Measurements from ENCODE around the gene PRAMEF14.
"Not testable (repeated sequence)": the region's sequence is repeated elsewhere in the genome, so short reads cannot be mapped to it uniquely, and the experiment has no call there.

The PRAMEF14 gene, protein sequence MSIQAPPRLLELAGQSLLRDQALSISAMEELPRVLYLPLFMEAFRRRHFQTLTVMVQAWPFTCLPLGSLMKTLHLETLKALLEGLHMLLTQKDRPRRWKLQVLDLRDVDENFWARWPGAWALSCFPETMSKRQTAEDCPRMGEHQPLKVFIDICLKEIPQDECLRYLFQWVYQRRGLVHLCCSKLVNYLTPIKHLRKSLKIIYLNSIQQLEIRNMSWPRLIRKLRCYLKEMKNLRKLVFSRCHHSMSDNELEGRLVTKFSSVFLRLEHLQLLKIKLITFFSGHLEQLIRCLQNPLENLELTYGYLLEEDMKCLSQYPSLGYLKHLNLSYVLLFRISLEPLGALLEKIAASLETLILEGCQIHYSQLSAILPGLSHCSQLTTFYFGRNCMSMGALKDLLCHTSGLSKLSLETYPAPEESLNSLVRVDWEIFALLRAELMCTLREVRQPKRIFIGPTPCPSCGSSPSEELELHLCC

GRCh38 chr1:13347034-13347433 is at the start of gene PRAMEF14:
PRAMEF14 (minus strand) TSS chr1:13347134; CDS start chr1:13345314, 1,820 bp downstream.
- H3K4me3 ChIP-seq (ENCODE audit: low read depth, low read length) = not testable (repeated sequence)

DNA sequence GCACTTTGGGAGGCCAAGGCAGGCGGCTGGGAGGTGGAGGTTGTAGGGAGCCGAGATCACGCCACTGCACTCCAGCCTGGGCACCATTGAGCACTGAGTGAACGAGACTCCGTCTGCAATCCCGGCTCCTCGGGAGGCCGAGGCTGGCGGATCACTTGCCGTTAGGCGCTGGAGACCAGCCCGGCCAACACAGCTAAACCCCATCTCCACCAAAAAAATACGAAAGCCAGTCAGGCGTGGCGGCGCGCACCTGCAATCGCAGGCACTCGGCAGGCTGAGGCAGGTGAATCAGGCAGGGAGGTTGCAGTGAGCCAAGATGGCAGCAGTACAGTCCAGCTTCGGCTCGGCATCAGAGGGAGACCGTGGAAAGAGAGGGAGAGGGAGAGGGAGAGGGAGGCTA is 48.4 kb upstream of the PRAMEF14 start:
- H3K4me3 ChIP-seq (ENCODE audit: low read depth, low read length) = not testable (repeated sequence)

DNA sequence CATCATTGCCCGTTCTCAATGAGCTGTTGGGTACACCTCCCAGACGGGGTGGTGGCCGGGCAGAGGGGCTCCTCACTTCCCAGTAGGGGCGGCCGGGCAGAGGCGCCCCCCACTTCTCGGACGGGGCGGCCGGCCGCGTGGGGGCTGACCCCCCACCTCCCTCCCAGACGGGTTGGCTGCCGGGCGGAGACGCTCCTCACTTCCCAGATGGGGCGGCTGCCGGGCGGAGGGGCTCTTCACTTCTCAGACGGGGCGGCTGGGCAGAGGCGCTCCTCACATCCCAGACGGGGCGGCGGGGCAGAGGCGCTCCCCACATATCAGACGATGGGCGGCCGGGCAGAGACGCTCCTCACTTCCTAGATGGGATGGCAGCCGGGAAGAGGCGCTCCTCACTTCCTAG is 47.8 kb upstream of the PRAMEF14 start:
- not testable (repeated sequence) for H3K4me3 ChIP-seq (ENCODE audit: low read depth, low read length)

GRCh38 chr1:13393004-13393403 is 46.1 kb upstream of the PRAMEF14 start:
- not testable (repeated sequence) for H3K4me3 ChIP-seq (ENCODE audit: low read depth, low read length)

GRCh38 chr1:13389332-13389731 is 42.4 kb upstream of the PRAMEF14 start, which contains the start of gene PRAMEF17:
PRAMEF17 (plus strand) TSS chr1:13389632; CDS start chr1:13389658, 26 bp downstream.
- not testable (repeated sequence) for H3K4me3 ChIP-seq (ENCODE audit: low read depth, low read length)

DNA sequence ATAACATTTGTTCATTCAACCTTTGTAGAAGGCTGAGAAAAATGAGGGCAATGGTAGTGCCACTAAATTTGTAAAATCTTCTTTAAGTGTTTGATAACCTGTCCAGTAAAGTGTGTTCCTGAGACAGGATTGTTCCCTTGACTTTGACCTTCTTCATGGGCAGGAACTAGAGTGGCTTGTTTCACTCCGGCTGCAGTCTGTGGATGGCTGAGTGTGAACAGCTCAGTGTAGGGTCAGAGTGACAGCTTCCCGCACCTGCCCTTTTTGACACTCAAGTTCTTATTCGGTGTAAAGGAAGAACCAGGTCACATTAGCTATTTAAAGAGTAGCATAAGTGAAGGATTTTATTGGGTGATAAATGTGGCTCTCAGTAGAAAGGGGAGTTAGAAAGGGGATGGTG is 33.4 kb upstream of the PRAMEF14 start:
- not testable (repeated sequence) for H3K4me3 ChIP-seq (ENCODE audit: low read depth, low read length)

DNA sequence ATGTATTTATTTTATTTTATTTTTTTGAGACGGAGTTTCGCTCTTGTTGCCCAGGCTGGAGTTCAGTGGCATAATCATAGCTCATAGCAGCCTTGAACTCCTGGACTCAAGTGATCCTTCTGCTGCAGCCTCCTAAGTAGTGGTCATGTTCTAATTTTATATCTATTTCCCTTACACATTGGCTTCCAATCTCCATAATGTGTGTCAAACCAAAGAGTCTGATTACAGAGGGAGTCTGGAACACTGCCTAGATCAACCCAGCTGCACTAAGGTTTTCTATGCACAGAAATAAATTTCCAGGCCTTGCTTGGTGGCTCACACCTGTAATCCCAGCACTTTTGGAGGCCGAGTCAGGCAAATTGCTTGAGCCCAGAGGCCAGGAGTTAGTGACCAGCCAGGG is 32.0 kb upstream of the PRAMEF14 start:
- H3K4me3 ChIP-seq (ENCODE audit: low read depth, low read length) = not testable (repeated sequence)

DNA sequence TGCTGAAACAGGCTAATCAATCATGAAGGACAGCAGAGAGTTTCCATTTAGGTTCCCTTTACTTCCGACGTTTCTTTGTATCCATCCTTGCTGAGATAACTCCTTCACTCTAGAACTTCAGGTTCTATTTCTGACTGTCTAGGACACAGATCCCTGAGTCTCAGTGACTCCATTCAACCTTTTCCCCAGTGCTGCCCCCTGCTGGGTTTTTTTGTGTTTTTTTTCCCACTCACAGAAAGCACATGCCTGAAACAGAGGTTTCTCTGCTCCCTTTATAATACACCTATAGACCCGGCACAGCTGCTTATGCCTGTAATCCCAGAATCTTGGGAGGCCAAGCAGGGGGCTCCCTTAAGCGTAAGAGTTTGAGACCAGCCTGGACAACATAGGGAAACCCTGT is 21.6 kb upstream of the PRAMEF14 start:
- H3K4me3 ChIP-seq (ENCODE audit: low read depth, low read length) = not testable (repeated sequence)

DNA sequence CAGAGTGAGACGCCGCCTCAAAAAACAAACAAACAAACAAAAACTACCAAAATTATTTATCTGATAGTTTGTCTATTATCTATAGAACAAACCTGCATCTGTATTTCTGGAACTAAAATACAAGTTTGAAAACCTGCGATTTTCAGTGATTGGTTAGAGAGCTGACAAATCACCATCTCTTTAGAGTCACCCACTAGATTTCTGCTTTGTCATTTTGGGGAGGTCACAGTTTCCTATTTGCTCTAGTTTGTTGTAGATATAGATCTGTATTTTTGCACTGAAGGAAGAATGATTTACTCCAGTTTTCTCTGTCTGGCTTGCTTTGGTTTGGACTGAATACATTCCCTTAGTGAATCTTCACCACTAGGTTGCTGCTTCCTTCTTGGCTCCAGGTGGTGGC is 19.6 kb upstream of the PRAMEF14 start:
- not testable (repeated sequence) for H3K4me3 ChIP-seq (ENCODE audit: low read depth, low read length)

DNA sequence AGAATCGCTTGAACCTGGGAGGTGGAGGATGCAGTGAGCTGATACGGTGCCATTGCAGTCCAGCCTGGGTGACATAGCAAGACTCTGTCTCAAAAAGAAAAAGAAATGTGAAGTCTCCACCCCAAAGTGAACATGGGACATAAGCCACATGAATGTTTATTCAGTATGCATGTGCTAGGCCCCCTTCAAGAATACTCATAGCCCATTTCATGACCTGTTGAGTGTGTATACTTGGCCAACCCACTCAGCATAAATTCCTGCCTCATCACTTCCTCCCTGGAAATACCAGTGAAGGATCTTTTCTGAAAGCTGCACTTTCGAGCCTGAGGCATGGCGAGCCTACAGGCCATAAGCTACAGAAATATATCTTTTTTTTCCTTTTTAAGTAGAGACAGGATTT is 18.0 kb upstream of the PRAMEF14 start:
- not testable (repeated sequence) for H3K4me3 ChIP-seq (ENCODE audit: low read depth, low read length)

- not testable (repeated sequence) for H3K4me3 ChIP-seq (ENCODE audit: low read depth, low read length)
Observed at GRCh38 chr1:13362364-13362763, 15.4 kb upstream of the PRAMEF14 start.

GRCh38 chr1:13356774-13357173 is 9.8 kb upstream of the PRAMEF14 start:
- not testable (repeated sequence) for H3K4me3 ChIP-seq (ENCODE audit: low read depth, low read length)

- H3K4me3 ChIP-seq (ENCODE audit: low read depth, low read length) = not testable (repeated sequence)
Observed at GRCh38 chr1:13354475-13354874, 7.5 kb upstream of the PRAMEF14 start.

GRCh38 chr1:13353476-13353875 is 6.5 kb upstream of the PRAMEF14 start:
- H3K4me3 ChIP-seq (ENCODE audit: low read depth, low read length) = not testable (repeated sequence)

- not testable (repeated sequence) for H3K4me3 ChIP-seq (ENCODE audit: low read depth, low read length)
Observed at GRCh38 chr1:13342496-13342895, 4.4 kb downstream of the PRAMEF14 start.

DNA sequence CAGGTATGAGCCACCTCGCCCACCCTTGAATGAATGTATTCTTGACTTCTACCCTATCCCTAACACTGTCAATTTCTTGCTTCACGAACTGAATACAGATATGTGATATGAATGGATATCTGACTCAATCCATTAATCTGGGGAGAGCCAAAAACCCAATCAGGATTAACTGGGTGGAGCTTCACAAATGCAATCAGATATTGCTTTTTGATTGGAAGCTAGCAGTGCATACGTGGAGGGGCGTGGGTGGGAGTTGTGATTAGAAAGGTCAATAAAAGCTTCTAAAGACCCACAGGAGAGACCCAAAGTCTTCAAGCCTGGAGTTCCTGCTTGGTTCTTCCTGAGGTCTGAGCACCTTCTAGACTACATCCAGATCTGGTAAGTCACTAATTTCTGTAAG is 31.7 kb downstream of the PRAMEF14 start, which contains the start of gene PRAMEF15:
TSS of gene PRAMEF15 (plus strand) at position 301 of the 400 bp plus-strand sequence. CDS start 2,827 bp downstream, outside the sequence.
- H3K4me3 ChIP-seq (ENCODE audit: low read depth, low read length) = not testable (repeated sequence)

DNA sequence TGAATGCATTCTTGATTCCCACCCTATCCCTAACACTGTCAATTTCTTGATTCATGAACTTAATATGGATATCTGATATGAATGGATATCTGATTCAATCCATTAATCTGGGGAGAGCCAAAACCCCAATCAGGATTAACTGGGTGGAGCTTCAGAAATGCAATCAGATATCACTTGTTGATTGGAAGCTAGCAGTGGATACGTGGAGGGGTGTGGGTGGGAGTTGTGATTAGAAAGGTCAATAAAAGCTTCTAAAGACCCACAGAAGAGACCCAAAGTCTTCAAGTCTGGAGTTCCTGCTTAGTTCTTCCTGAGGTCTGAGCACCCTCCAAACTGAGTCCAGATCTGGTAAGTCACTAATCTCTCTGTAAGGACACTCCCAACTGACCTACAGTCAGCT is 43.7 kb downstream of the PRAMEF14 start, which contains the start of gene PRAMEF33:
TSS of gene PRAMEF33 (plus strand) at position 301 of the 400 bp plus-strand sequence. CDS start 2,416 bp downstream, outside the sequence.
- H3K4me3 ChIP-seq (ENCODE audit: low read depth, low read length) = not testable (repeated sequence)

DNA sequence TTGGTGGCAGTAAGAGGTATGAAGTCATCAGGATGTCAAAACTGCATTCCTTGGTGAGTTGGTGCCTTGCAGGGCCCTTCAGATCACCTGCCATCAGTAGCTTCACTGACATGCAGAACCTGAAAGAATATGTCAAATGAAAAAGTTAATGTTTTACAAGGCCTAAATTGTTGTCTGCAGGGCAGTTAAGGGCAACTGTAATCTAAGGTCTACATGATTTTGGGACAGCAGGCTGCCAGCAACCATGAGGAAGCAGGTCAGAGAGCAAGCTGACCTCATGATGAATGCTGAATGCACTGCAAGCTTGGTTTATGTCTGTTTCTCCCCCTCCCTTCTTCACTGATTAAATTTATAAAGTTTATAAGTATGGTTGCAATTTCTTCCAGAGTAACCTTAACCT is 44.7 kb downstream of the PRAMEF14 start:
- H3K4me3 ChIP-seq (ENCODE audit: low read depth, low read length) = not testable (repeated sequence)

- not testable (repeated sequence) for H3K4me3 ChIP-seq (ENCODE audit: low read depth, low read length)
Observed at GRCh38 chr1:13298699-13299098, 48.2 kb downstream of the PRAMEF14 start.

GRCh38 chr1:13297216-13297931 is 49.6 kb downstream of the PRAMEF14 start:
- not testable (repeated sequence) for H3K4me3 ChIP-seq (ENCODE audit: low read depth, low read length)

Data from WI38 (cell line).